MCF 10A (cell line): ENCODE results near the gene ANKFY1. TPM values are rescaled to one million over a fixed set of nuclear protein-coding genes. Genes with fewer than 3 reads are reported as not detected.

Experiments
- BruUV-seq: library from RNA; stranded (reverse); fragments of 400-500 nt; replicated peaks from 2 replicates; lab custom pipeline; 2021; lab: Mats Ljungman, UMichigan
- CTCF ChIA-PET: fragments of 300-600 bp; sonication (Branson Sonifier 250); formaldehyde crosslinking; extraction: SDS; loops from one replicate; lab custom pipeline; 2021; ENCODE audit warnings: antibody characterized with exemption, inconsistent platforms; lab: Yijun Ruan, JAX
- POLR2A ChIA-PET: fragments of 300-600, 350-650 bp; sonication (Branson Sonifier 250); formaldehyde crosslinking; extraction: SDS; loops from one replicate; lab custom pipeline; 2020; ENCODE audit warnings: antibody characterized with exemption, inconsistent platforms; lab: Yijun Ruan, JAX
- DNase-seq: peaks from one replicate; pipeline ENCODE4 v3.0.0-alpha.2; 2018; ENCODE audit not compliant: unreplicated experiment
- H3K27ac Mint-ChIP-seq: one replicate; pipeline ENCODE4 v1.8.0; 2022; ENCODE audit warnings: mild to moderate bottlenecking, low read depth, mixed read lengths; ENCODE audit not compliant: unreplicated experiment
- H3K27me3 Mint-ChIP-seq: one replicate; pipeline ENCODE4 v1.8.0; 2022; ENCODE audit warnings: mixed read lengths; ENCODE audit not compliant: insufficient read depth, unreplicated experiment
- H3K36me3 Mint-ChIP-seq: one replicate; pipeline ENCODE4 v1.8.0; 2022; ENCODE audit warnings: mild to moderate bottlenecking, moderate library complexity, mixed read lengths; ENCODE audit not compliant: insufficient read depth, unreplicated experiment
- H3K4me1 Mint-ChIP-seq: one replicate; pipeline ENCODE4 v1.8.0; 2022; ENCODE audit warnings: mixed read lengths; ENCODE audit not compliant: insufficient read depth, unreplicated experiment
- H3K4me3 Mint-ChIP-seq: one replicate; pipeline ENCODE4 v1.8.0; 2022; ENCODE audit warnings: mild to moderate bottlenecking, moderate library complexity, mixed read lengths; ENCODE audit not compliant: unreplicated experiment
- H3K9me3 Mint-ChIP-seq: one replicate; pipeline ENCODE4 v1.8.0; 2022; ENCODE audit warnings: mixed read lengths; ENCODE audit not compliant: unreplicated experiment
- CTCF ChIP-seq: fragments of 200-600 bp; IDR thresholded peaks from one replicate; pipeline ENCODE4 v1.8.0; 2022; ENCODE audit warnings: antibody characterized with exemption, mild to moderate bottlenecking; ENCODE audit not compliant: unreplicated experiment
- intact Hi-C: fragments of 100-400 bp; cut with micrococcal nuclease; formaldehyde crosslinking; loops from 2 replicates; pipeline ENCODE4 v1.14.1; 2022
- total RNA-seq: library from RNA; stranded (reverse); gene quantifications from 2 replicates; pipeline ENCODE4 v1.2.3, GENCODE V29; 2022

The ANKFY1 gene
- total RNA-seq, 1 experiment from 2014 or later = 34.9 TPM

- no peaks in the 10 kb centered on the region for H3K4me1 Mint-ChIP-seq
- no peak overlapping the region for H3K4me3 Mint-ChIP-seq
- ChIA-PET POLR2A (interaction anchor here (0.6 to 1.4 kb wide), 2 partner anchors 69 to 160 kb away, joined by 3 to 4 read pairs; no protein-coding TSS in a partner anchor), CTCF (no interaction called here)
- no peaks in the 10 kb centered on the region for H3K27me3 Mint-ChIP-seq
- no peaks in the 10 kb centered on the region for H3K9me3 Mint-ChIP-seq
- intact Hi-C loops = no loop called here
- TF ChIP-seq CTCF = no peak
- DNase-seq = no peak
- H3K36me3 Mint-ChIP-seq = peaks cover 27% of the 10 kb centered on the region
- BruUV-seq = no TSS peak
- no peak overlapping the region for H3K27ac Mint-ChIP-seq
Observed at GRCh38 chr17:4297351-4297750, 33.6 kb upstream of the ANKFY1 start.

GRCh38 chr17:4295686-4296085 lies 31.9 kb upstream of the ANKFY1 start:
- BruUV-seq = no TSS peak
- POLR2A ChIA-PET = interaction anchor here (0.9 kb wide), 1 partner anchor 65 kb away, joined by 5 read pairs; no protein-coding TSS in a partner anchor
- CTCF ChIA-PET = interaction anchor here (0.6 to 2.4 kb wide), 2 partner anchors 9 to 1969 kb away, joined by 3 to 18 read pairs; no protein-coding TSS in a partner anchor

GRCh38 chr17:4293572-4293971 lies 29.8 kb upstream of the ANKFY1 start:
- Mint-ChIP-seq H3K27me3 (no peaks in the 10 kb centered on the region), H3K27ac (no peak overlapping the region), H3K36me3 (peaks cover 35% of the 10 kb centered on the region), H3K9me3 (no peaks in the 10 kb centered on the region), H3K4me3 (no peak overlapping the region), H3K4me1 (no peaks in the 10 kb centered on the region)
- ChIA-PET CTCF (interaction anchor here (0.6 to 2.4 kb wide), 4 partner anchors 11 to 81 kb away, joined by 3 to 18 read pairs (median 4); no protein-coding TSS in a partner anchor), POLR2A (interaction anchor here (0.7 kb wide), 2 partner anchors 36 to 44 kb away, joined by 3 to 4 read pairs; no protein-coding TSS in a partner anchor)
- no peak for TF ChIP-seq CTCF
- intact Hi-C loops = no loop called here
- BruUV-seq = no TSS peak
- DNase-seq = no peak

More at GRCh38 chr17:4295686-4296085, 31.9 kb upstream of the ANKFY1 start:
- H3K27ac Mint-ChIP-seq = no peak overlapping the region
- no peaks in the 10 kb centered on the region for H3K4me1 Mint-ChIP-seq
- H3K9me3 Mint-ChIP-seq = no peaks in the 10 kb centered on the region
- no peak for DNase-seq
- H3K36me3 Mint-ChIP-seq = peaks cover 30% of the 10 kb centered on the region
- TF ChIP-seq CTCF = no peak
- intact Hi-C loops = no loop called here
- no peak overlapping the region for H3K4me3 Mint-ChIP-seq
- H3K27me3 Mint-ChIP-seq = no peaks in the 10 kb centered on the region

- POLR2A ChIA-PET = interaction anchor here (0.6 kb wide), 1 partner anchor 397 kb away, joined by 3 read pairs; no protein-coding TSS in a partner anchor
- DNase-seq = no peak
- intact Hi-C loops = no loop called here
- CTCF ChIA-PET = no interaction called here
- H3K27ac Mint-ChIP-seq = no peak overlapping the region
- peaks cover 50% of the 10 kb centered on the region for H3K36me3 Mint-ChIP-seq
- BruUV-seq = no TSS peak
- no peaks in the 10 kb centered on the region for H3K9me3 Mint-ChIP-seq
- no peak for TF ChIP-seq CTCF
- H3K4me3 Mint-ChIP-seq = no peak overlapping the region
- no peaks in the 10 kb centered on the region for H3K4me1 Mint-ChIP-seq
- no peaks in the 10 kb centered on the region for H3K27me3 Mint-ChIP-seq
Observed at GRCh38 chr17:4287710-4288109, 23.9 kb upstream of the ANKFY1 start.
